ENCODE measurements around the gene STARD13.
A peak's percentile ranks its signal among the peaks of the same experiment; 100 is the strongest.

Gene STARD13

DNA sequence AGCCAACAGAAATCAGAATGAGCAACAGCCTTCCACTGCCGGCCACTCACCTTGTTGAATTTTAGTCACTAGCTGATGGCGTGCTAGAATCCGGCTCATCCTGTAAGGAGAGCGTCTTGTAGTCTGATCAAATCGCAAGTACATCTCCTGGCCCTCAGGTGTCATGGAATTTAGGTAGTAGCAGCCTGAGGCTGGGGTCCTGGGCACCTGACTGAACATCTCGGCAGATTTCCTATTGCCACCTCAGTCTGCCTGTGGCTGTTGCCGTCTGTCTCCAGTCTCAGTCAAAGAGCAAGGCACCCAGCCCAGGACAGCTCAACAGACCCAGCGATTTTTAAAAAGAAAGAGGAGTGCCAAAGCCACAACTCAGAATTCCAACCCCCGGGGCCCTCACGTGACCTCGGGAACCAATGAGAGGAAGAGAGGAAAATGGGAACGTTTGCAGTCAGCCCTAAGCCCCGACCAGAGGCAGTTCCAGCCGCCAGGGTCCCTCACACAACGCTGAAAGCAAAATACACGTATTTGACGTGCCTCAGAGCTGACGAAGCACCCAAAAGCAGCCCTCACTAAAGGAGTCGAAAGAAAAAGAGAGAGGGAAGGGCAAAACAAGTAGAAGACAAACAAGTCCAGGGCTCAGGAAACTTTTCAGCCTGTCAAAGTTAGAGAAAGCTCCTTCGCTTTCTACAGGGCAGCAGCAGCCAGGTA, at the start of gene STARD13:
STARD13 (minus strand) TSS at position 336 of the 705 bp plus-strand sequence; CDS start at position 219, 117 bp downstream.
- Mint-ChIP-seq H3K27ac (no peak within 1 kb of the TSS), H3K4me1 (ENCODE audit: low read depth) (peaks cover 17% of the 10 kb centered on the region)

GRCh38 chr13:33334831-33335230, 49.3 kb upstream of the STARD13 start:
- Mint-ChIP-seq H3K4me3 (no peak overlapping the region), H3K27ac (no peak overlapping the region), H3K4me1 (ENCODE audit: low read depth) (no peaks in the 10 kb centered on the region), H3K9me3 (no peaks in the 10 kb centered on the region), H3K36me3 (ENCODE audit: low read depth) (no peaks in the 10 kb centered on the region), H3K27me3 (ENCODE audit: low read depth) (no peaks in the 10 kb centered on the region)

More for the DNA sequence above, at the start of gene STARD13:
- peak within 1 kb of the TSS; percentile 85 for H3K4me3 Mint-ChIP-seq
- peaks cover 51% of the 10 kb centered on the region for H3K27me3 Mint-ChIP-seq (ENCODE audit: low read depth)
- H3K36me3 Mint-ChIP-seq (ENCODE audit: low read depth), result no peaks in the 10 kb centered on the region
- no peaks in the 10 kb centered on the region for H3K9me3 Mint-ChIP-seq

GRCh38 chr13:33331962-33332361, 46.4 kb upstream of the STARD13 start:
- Mint-ChIP-seq H3K4me3 (no peak overlapping the region), H3K27me3 (ENCODE audit: low read depth) (no peaks in the 10 kb centered on the region), H3K36me3 (ENCODE audit: low read depth) (no peaks in the 10 kb centered on the region), H3K9me3 (no peaks in the 10 kb centered on the region), H3K4me1 (ENCODE audit: low read depth) (no peaks in the 10 kb centered on the region), H3K27ac (no peak overlapping the region)

DNA sequence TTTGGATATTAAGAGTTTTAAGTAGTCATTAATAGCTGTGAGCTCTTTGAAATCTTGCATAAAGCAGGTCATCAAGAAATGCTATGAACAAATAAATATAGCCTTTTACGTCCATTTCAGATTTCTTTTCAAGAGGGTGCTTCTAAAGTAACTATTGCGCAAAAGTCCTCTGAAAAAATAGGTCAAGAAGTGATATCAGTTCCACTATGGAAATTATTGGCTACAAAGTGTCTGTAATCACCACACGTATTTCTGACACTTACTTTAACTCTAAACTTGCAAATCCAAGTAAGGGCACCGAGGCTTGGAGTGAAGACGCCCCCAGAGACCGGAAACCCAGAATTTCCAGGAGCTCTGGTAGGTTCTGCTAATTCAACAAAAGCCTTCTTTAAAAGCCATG, 44.9 kb upstream of the STARD13 start:
- H3K4me3 Mint-ChIP-seq, result no peak overlapping the region
- no peaks in the 10 kb centered on the region for H3K27me3 Mint-ChIP-seq (ENCODE audit: low read depth)
- H3K9me3 Mint-ChIP-seq, result no peaks in the 10 kb centered on the region
- no peaks in the 10 kb centered on the region for H3K4me1 Mint-ChIP-seq (ENCODE audit: low read depth)
- no peaks in the 10 kb centered on the region for H3K36me3 Mint-ChIP-seq (ENCODE audit: low read depth)
- no peak overlapping the region for H3K27ac Mint-ChIP-seq

GRCh38 chr13:33328701-33329100, 43.1 kb upstream of the STARD13 start:
- no peaks in the 10 kb centered on the region for H3K9me3 Mint-ChIP-seq
- H3K4me1 Mint-ChIP-seq (ENCODE audit: low read depth), result no peaks in the 10 kb centered on the region
- H3K4me3 Mint-ChIP-seq, result no peak overlapping the region
- no peak overlapping the region for H3K27ac Mint-ChIP-seq
- no peaks in the 10 kb centered on the region for H3K27me3 Mint-ChIP-seq (ENCODE audit: low read depth)
- no peaks in the 10 kb centered on the region for H3K36me3 Mint-ChIP-seq (ENCODE audit: low read depth)

- Mint-ChIP-seq H3K27ac (no peak overlapping the region), H3K27me3 (ENCODE audit: low read depth) (no peaks in the 10 kb centered on the region), H3K9me3 (no peaks in the 10 kb centered on the region), H3K4me3 (no peak overlapping the region), H3K36me3 (ENCODE audit: low read depth) (no peaks in the 10 kb centered on the region), H3K4me1 (ENCODE audit: low read depth) (no peaks in the 10 kb centered on the region)
These were observed 41.2 kb upstream of the STARD13 start for GRCh38 chr13:33326723-33327122.

DNA sequence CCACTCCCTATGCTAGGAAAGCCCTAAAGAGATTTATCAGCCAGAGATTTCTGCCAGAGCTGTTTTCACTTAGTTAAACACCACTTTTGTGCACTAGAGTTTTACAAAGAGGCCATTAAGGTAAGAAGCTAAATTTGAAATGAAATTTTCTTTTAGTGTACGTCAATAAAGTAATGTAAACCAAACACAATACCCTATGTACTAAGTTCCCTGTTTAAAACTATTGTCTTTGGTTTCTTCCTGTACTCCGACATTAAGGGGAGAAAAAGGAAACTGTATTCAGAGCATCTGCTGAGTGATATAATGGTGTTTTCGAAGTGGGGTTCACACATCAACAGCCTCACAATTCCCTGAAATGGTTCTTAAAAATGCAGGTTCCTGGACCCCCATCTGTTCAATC, 40.7 kb upstream of the STARD13 start:
- Mint-ChIP-seq H3K4me3 (no peak overlapping the region), H3K36me3 (ENCODE audit: low read depth) (no peaks in the 10 kb centered on the region), H3K4me1 (ENCODE audit: low read depth) (no peaks in the 10 kb centered on the region), H3K9me3 (no peaks in the 10 kb centered on the region), H3K27me3 (ENCODE audit: low read depth) (no peaks in the 10 kb centered on the region), H3K27ac (no peak overlapping the region)

- Mint-ChIP-seq H3K9me3 (no peaks in the 10 kb centered on the region), H3K27me3 (ENCODE audit: low read depth) (no peaks in the 10 kb centered on the region), H3K4me1 (ENCODE audit: low read depth) (no peaks in the 10 kb centered on the region), H3K27ac (no peak overlapping the region), H3K4me3 (no peak overlapping the region), H3K36me3 (ENCODE audit: low read depth) (no peaks in the 10 kb centered on the region)
These were observed 38.4 kb upstream of the STARD13 start for GRCh38 chr13:33323801-33324510.

- Mint-ChIP-seq H3K4me3 (no peak overlapping the region), H3K36me3 (ENCODE audit: low read depth) (no peaks in the 10 kb centered on the region), H3K27me3 (ENCODE audit: low read depth) (peaks cover 3% of the 10 kb centered on the region), H3K9me3 (no peaks in the 10 kb centered on the region), H3K27ac (no peak overlapping the region), H3K4me1 (ENCODE audit: low read depth) (no peaks in the 10 kb centered on the region)
These were observed 37.6 kb upstream of the STARD13 start for GRCh38 chr13:33322965-33323668.

DNA sequence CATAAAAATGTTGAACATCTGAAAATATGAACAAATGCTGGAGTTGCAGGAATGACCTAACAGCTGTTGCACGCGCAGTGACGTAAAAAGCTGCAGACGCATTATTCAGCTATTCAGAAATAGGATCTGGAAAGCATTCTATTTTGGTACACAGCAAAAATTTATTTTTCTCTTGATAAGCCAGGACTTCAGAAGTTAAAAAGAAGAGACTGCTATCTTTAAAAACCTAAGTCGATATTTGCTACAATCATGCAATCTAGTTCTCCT, 36.9 kb upstream of the STARD13 start:
- Mint-ChIP-seq H3K36me3 (ENCODE audit: low read depth) (no peaks in the 10 kb centered on the region), H3K27ac (no peak overlapping the region), H3K4me3 (no peak overlapping the region), H3K9me3 (no peaks in the 10 kb centered on the region), H3K27me3 (ENCODE audit: low read depth) (peaks cover 3% of the 10 kb centered on the region), H3K4me1 (ENCODE audit: low read depth) (no peaks in the 10 kb centered on the region)

GRCh38 chr13:33321686-33322542, 36.4 kb upstream of the STARD13 start:
- no peaks in the 10 kb centered on the region for H3K9me3 Mint-ChIP-seq
- no peak overlapping the region for H3K27ac Mint-ChIP-seq
- no peaks in the 10 kb centered on the region for H3K4me1 Mint-ChIP-seq (ENCODE audit: low read depth)
- H3K4me3 Mint-ChIP-seq, result no peak overlapping the region
- no peaks in the 10 kb centered on the region for H3K36me3 Mint-ChIP-seq (ENCODE audit: low read depth)
- peaks cover 3% of the 10 kb centered on the region for H3K27me3 Mint-ChIP-seq (ENCODE audit: low read depth)

- Mint-ChIP-seq H3K4me3 (no peak overlapping the region), H3K9me3 (no peaks in the 10 kb centered on the region), H3K27ac (no peak overlapping the region), H3K4me1 (ENCODE audit: low read depth) (no peaks in the 10 kb centered on the region), H3K36me3 (ENCODE audit: low read depth) (no peaks in the 10 kb centered on the region), H3K27me3 (ENCODE audit: low read depth) (peaks cover 3% of the 10 kb centered on the region)
These were observed 34.3 kb upstream of the STARD13 start for GRCh38 chr13:33319859-33320258.

GRCh38 chr13:33318744-33319143, 33.2 kb upstream of the STARD13 start:
- Mint-ChIP-seq H3K4me1 (ENCODE audit: low read depth) (no peaks in the 10 kb centered on the region), H3K4me3 (no peak overlapping the region), H3K27ac (no peak overlapping the region), H3K27me3 (ENCODE audit: low read depth) (peaks cover 3% of the 10 kb centered on the region), H3K36me3 (ENCODE audit: low read depth) (no peaks in the 10 kb centered on the region), H3K9me3 (no peaks in the 10 kb centered on the region)

- Mint-ChIP-seq H3K9me3 (no peaks in the 10 kb centered on the region), H3K27me3 (ENCODE audit: low read depth) (peaks cover 3% of the 10 kb centered on the region), H3K36me3 (ENCODE audit: low read depth) (no peaks in the 10 kb centered on the region), H3K4me1 (ENCODE audit: low read depth) (no peaks in the 10 kb centered on the region), H3K4me3 (no peak overlapping the region), H3K27ac (no peak overlapping the region)
These were observed 32.5 kb upstream of the STARD13 start for GRCh38 chr13:33318037-33318436.

All from T-helper 1 cell treated with Interleukin-12 subunit alpha and Interleukin-12 subunit beta and Interleukin-4 antibody, amounts not matched to agents 30 μg/mL and 1 μg/mL, for 36 hours (primary cell).